Neural cell (in vitro differentiated cells): Measurements from ENCODE around the gene ROR1. TPM values are rescaled to one million over a fixed set of nuclear protein-coding genes. Genes with fewer than 3 reads are reported as not detected.

Source experiments
- H2AFZ ChIP-seq: fragments of 200-600, 300-800 bp; sonication (generic), shearing (Covaris generic); 2 replicates; pipeline ENCODE4 v1.6.0; 2014; ENCODE audit warnings: low read depth, mild to moderate bottlenecking, antibody characterized with exemption, low read length, moderate library complexity
- H3F3A ChIP-seq: fragments of 200-600 bp; shearing (Covaris generic); 2 replicates; pipeline ENCODE4 v1.6.1; 2016; ENCODE audit warnings: mild to moderate bottlenecking, moderate library complexity, mixed read lengths, antibody characterized with exemption, low read length; ENCODE audit not compliant: insufficient read depth, poor library complexity, severe bottlenecking
- H3K27ac ChIP-seq: fragments of 200-600, 300-800 bp; sonication (generic), shearing (Covaris generic); 2 replicates; pipeline ENCODE4 v1.5.1; 2014; ENCODE audit warnings: mild to moderate bottlenecking, low read length, moderate library complexity
- H3K27me3 ChIP-seq: fragments of 300-800, 200-600 bp; sonication (generic), shearing (Covaris generic); 2 replicates; pipeline ENCODE4 v1.6.0; 2014; ENCODE audit warnings: mild to moderate bottlenecking, low read depth, low read length, moderate library complexity; ENCODE audit not compliant: insufficient read depth
- H3K36me3 ChIP-seq: fragments of 300-800, 200-600 bp; sonication (generic), shearing (Covaris generic); 2 replicates; pipeline ENCODE4 v1.5.1; 2014; ENCODE audit warnings: mild to moderate bottlenecking, antibody characterized with exemption, low read length, moderate library complexity; ENCODE audit not compliant: insufficient read depth
- H3K4me2 ChIP-seq: fragments of 300-800, 200-600 bp; sonication (generic), shearing (Covaris generic); 2 replicates; pipeline ENCODE4 v1.6.0; 2014; ENCODE audit warnings: mild to moderate bottlenecking, low read length
- H3K4me3 ChIP-seq: fragments of 300-800, 200-600 bp; sonication (generic), shearing (Covaris generic); 2 replicates; pipeline ENCODE4 v1.5.1; 2014; ENCODE audit warnings: mild to moderate bottlenecking, low read length, moderate library complexity
- H3K79me2 ChIP-seq: fragments of 200-600 bp; shearing (Covaris generic); replicated peaks from 2 replicates; pipeline ENCODE4 v1.6.0; 2014; ENCODE audit warnings: mild to moderate bottlenecking, low read length, moderate library complexity; ENCODE audit not compliant: insufficient read depth
- H3K9ac ChIP-seq: fragments of 300-800, 200-600 bp; sonication (generic), shearing (Covaris generic); 2 replicates; pipeline ENCODE4 v1.6.1; 2016; ENCODE audit warnings: mild to moderate bottlenecking, low read length, mixed read lengths
- H3K9me2 ChIP-seq: fragments of 200-600 bp; shearing (Covaris generic); 2 replicates; pipeline ENCODE4 v1.6.1; 2016; ENCODE audit warnings: mild to moderate bottlenecking, low read length, mixed read lengths; ENCODE audit not compliant: insufficient read depth
- H3K9me3 ChIP-seq: fragments of 200-600, 300-800 bp; sonication (generic), shearing (Covaris generic); 2 replicates; pipeline ENCODE4 v1.6.1; 2016; ENCODE audit warnings: mild to moderate bottlenecking, mixed run types, low read length, moderate library complexity, mixed read lengths
- H4K20me1 ChIP-seq: fragments of 200-600 bp; shearing (Covaris generic); 2 replicates; pipeline ENCODE4 v1.6.1; 2016; ENCODE audit warnings: mild to moderate bottlenecking, mixed run types; ENCODE audit not compliant: insufficient read depth
- EP300 ChIP-seq: fragments of 450-650 bp; conservative IDR thresholded peaks from 2 replicates; pipeline ENCODE4 v1.6.1; 2014; ENCODE audit warnings: antibody characterized with exemption, mild to moderate bottlenecking, moderate library complexity; ENCODE audit not compliant: poor library complexity, severe bottlenecking
- EZH2 ChIP-seq: fragments of 200-600, 300-800 bp; shearing (Covaris generic), sonication (generic); IDR thresholded peaks from 2 replicates; pipeline ENCODE4 v1.6.1; 2014; ENCODE audit warnings: antibody characterized with exemption, low read length, borderline replicate concordance, mild to moderate bottlenecking; ENCODE audit not compliant: insufficient read depth, poor library complexity, severe bottlenecking
- MXI1 ChIP-seq: fragments of 450-650 bp; conservative IDR thresholded peaks from 2 replicates; pipeline ENCODE4 v1.6.1; 2014; ENCODE audit warnings: antibody characterized with exemption, mild to moderate bottlenecking; ENCODE audit not compliant: poor library complexity, severe bottlenecking
- POLR2AphosphoS5 ChIP-seq: IDR thresholded peaks from 2 replicates; pipeline ENCODE4 v1.6.1; 2012
- RAD21 ChIP-seq: fragments of 450-650 bp; conservative IDR thresholded peaks from 2 replicates; pipeline ENCODE4 v1.6.1; 2014; ENCODE audit warnings: antibody characterized with exemption, mild to moderate bottlenecking, moderate library complexity
- SMC3 ChIP-seq: fragments of 450-650 bp; conservative IDR thresholded peaks from 2 replicates; pipeline ENCODE4 v1.6.1; 2014; ENCODE audit warnings: antibody characterized with exemption, mild to moderate bottlenecking, moderate library complexity; ENCODE audit not compliant: poor library complexity
- TAF1 ChIP-seq: IDR thresholded peaks from 2 replicates; pipeline ENCODE4 v1.6.1; 2012; ENCODE audit warnings: low read depth
- polyA plus RNA-seq: library from polyadenylated mRNA; depleted of rRNA; stranded (reverse); fragments of >200 nt; gene quantifications from 2 replicates; pipeline ENCODE4 v1.2.3, GENCODE V29; 2014
- TF ChIP-seq, protein P1 (sequence below): IDR thresholded peaks from 2 replicates; pipeline ENCODE4 v1.6.1; 2012; ENCODE audit warnings: borderline replicate concordance
- TF ChIP-seq, protein P2 (sequence below): fragments of 450-650 bp; IDR thresholded peaks from 2 replicates; pipeline ENCODE4 v1.5.1; 2014; ENCODE audit warnings: antibody characterized with exemption, mild to moderate bottlenecking, moderate library complexity; ENCODE audit not compliant: poor library complexity, severe bottlenecking

ROR1 gene
- polyA plus RNA-seq, 1 donor from 2014 or later = 0.27 TPM

DNA sequence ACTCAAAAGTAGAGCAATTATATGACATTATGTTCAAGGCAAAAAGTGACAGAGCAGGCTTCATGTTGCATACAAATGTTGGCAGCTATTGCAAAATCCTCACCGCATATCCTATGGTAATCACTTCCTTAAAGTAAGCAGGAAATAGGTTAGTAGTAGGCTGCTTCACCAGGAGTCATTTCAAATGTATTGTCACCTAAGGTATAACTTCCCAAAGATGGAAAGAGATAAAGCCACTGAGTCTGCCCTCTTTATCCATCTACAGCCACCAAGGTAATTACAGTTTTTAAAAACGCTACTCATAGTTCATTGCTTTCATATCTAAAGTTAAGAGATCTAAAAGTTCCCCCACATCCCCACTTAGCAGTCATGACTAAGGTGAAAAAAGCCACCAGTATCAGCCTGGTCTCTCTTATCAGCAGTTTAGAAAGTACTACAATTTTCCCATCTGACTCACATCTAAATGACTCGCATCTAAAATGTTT lies 398.0 kb downstream of the ROR1 start:
- no peaks in the 10 kb centered on the region for H3K27me3 ChIP-seq
- no peak overlapping the region for H3K9ac ChIP-seq
- no peaks in the 10 kb centered on the region for H3K79me2 ChIP-seq
- no peaks in the 10 kb centered on the region for H3K36me3 ChIP-seq
- no peaks in the 10 kb centered on the region for H3K9me2 ChIP-seq
- H2AFZ ChIP-seq = no peak overlapping the region
- no peaks in the 10 kb centered on the region for H3F3A ChIP-seq
- TF ChIP-seq MXI1 = no peak
- no peak for TF ChIP-seq POLR2AphosphoS5
- TF ChIP-seq EZH2 = no peak
- no peak for TF ChIP-seq TAF1
- TF ChIP-seq, protein P1, sequence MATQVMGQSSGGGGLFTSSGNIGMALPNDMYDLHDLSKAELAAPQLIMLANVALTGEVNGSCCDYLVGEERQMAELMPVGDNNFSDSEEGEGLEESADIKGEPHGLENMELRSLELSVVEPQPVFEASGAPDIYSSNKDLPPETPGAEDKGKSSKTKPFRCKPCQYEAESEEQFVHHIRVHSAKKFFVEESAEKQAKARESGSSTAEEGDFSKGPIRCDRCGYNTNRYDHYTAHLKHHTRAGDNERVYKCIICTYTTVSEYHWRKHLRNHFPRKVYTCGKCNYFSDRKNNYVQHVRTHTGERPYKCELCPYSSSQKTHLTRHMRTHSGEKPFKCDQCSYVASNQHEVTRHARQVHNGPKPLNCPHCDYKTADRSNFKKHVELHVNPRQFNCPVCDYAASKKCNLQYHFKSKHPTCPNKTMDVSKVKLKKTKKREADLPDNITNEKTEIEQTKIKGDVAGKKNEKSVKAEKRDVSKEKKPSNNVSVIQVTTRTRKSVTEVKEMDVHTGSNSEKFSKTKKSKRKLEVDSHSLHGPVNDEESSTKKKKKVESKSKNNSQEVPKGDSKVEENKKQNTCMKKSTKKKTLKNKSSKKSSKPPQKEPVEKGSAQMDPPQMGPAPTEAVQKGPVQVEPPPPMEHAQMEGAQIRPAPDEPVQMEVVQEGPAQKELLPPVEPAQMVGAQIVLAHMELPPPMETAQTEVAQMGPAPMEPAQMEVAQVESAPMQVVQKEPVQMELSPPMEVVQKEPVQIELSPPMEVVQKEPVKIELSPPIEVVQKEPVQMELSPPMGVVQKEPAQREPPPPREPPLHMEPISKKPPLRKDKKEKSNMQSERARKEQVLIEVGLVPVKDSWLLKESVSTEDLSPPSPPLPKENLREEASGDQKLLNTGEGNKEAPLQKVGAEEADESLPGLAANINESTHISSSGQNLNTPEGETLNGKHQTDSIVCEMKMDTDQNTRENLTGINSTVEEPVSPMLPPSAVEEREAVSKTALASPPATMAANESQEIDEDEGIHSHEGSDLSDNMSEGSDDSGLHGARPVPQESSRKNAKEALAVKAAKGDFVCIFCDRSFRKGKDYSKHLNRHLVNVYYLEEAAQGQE = no peak
- no peak for TF ChIP-seq EP300
- TF ChIP-seq RAD21 = no peak
- TF ChIP-seq, protein P2, sequence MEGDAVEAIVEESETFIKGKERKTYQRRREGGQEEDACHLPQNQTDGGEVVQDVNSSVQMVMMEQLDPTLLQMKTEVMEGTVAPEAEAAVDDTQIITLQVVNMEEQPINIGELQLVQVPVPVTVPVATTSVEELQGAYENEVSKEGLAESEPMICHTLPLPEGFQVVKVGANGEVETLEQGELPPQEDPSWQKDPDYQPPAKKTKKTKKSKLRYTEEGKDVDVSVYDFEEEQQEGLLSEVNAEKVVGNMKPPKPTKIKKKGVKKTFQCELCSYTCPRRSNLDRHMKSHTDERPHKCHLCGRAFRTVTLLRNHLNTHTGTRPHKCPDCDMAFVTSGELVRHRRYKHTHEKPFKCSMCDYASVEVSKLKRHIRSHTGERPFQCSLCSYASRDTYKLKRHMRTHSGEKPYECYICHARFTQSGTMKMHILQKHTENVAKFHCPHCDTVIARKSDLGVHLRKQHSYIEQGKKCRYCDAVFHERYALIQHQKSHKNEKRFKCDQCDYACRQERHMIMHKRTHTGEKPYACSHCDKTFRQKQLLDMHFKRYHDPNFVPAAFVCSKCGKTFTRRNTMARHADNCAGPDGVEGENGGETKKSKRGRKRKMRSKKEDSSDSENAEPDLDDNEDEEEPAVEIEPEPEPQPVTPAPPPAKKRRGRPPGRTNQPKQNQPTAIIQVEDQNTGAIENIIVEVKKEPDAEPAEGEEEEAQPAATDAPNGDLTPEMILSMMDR = no peak
- TF ChIP-seq SMC3 = no peak
- no peaks in the 10 kb centered on the region for H4K20me1 ChIP-seq
- H3K27ac ChIP-seq = no peak overlapping the region
- no peak overlapping the region for H3K4me2 ChIP-seq
- H3K9me3 ChIP-seq = no peaks in the 10 kb centered on the region
- no peak overlapping the region for H3K4me3 ChIP-seq

DNA sequence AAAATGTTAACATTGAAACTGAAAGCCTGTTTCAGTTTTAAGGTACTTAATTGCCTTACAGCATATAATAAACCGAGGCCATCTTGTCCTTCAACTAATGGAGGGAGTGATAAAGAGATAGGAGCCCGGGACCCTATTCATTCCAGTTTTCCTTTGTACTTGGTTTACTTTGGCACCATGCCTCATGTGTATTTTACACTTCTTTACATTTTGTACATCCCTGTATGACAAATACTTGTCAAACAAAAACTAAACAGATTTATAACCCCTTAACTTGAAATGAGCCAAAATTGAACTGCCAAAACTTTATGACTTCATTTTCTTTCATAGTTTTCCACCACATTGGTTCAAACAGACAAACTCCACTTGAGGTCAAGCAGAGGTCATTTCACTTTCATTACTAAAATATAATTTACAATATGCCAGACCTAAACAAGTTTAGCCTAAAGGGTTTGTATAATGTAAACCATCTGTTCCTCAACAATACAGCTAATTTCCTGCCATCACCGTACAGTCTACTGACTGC lies 398.7 kb downstream of the ROR1 start:
- H3F3A ChIP-seq = no peaks in the 10 kb centered on the region
- H3K36me3 ChIP-seq = no peaks in the 10 kb centered on the region
- H3K9me2 ChIP-seq = no peaks in the 10 kb centered on the region
- H4K20me1 ChIP-seq = no peaks in the 10 kb centered on the region
- H3K27ac ChIP-seq = no peak overlapping the region
- no peak overlapping the region for H3K9ac ChIP-seq
- no peaks in the 10 kb centered on the region for H3K79me2 ChIP-seq
- H3K4me2 ChIP-seq = no peak overlapping the region
- no peak overlapping the region for H2AFZ ChIP-seq
- no peak overlapping the region for H3K4me3 ChIP-seq
- no peaks in the 10 kb centered on the region for H3K9me3 ChIP-seq
- TF ChIP-seq RAD21 (no peak), POLR2AphosphoS5 (no peak), EZH2 (no peak), TAF1 (no peak), EP300 (no peak)
- TF ChIP-seq, protein P1 = no peak
- no peaks in the 10 kb centered on the region for H3K27me3 ChIP-seq
